HG02623 (cell line): ENCODE results near the gene GPR63.
A peak's percentile ranks its signal among the peaks of the same experiment; 100 is the strongest.

Source experiments
- ATAC-seq: cut with Tn5 transposase; IDR thresholded peaks from one replicate; pipeline ENCODE4 v1.9.1; 2021; ENCODE audit warnings: moderate library complexity; ENCODE audit not compliant: unreplicated experiment

Gene GPR63, protein sequence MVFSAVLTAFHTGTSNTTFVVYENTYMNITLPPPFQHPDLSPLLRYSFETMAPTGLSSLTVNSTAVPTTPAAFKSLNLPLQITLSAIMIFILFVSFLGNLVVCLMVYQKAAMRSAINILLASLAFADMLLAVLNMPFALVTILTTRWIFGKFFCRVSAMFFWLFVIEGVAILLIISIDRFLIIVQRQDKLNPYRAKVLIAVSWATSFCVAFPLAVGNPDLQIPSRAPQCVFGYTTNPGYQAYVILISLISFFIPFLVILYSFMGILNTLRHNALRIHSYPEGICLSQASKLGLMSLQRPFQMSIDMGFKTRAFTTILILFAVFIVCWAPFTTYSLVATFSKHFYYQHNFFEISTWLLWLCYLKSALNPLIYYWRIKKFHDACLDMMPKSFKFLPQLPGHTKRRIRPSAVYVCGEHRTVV

DNA sequence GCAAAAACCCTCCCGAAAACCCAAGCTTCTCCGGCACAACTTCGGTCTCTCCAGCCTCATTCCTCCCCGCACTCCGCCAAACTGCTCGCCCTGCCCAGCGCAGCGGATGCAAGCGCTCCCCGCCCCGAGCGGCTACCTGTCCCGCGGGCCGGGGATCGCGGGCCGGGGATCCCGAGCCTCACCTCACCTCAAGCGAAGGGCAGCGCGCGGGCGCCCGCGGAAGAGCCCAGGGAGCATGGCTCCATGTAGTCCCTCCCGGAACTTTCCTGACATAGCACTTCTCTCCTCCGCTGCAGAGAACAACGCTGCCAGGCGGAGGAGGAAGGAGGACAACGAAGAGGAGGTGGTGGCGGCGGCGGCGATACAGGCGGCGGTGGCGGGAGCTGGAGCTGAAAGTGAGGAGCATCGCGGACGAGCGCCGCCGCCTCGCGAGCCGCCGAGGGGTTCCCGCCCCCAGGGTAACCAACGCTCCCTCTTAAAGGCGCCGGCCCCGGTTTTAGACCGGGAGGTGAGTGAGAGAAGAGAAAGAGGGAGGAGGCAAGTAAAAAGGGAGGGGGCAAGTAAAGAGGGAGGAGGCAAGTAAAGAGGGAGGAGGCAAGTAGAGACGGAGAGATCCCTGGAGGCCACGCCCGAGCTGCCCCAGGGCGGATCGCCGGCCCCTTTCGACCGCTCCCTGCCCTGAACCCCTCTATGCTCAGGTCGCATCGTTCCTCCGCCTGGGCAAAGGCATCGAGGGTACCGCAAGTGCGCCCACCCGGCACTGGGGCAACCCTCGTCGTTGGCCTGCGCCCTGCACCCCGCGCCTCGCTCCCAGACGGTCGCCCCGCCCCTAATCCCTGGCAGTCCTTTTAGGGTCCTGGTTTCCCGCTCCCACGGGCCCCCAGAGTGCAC, at the start of gene GPR63:
Gene GPR63, minus strand, starts transcription at position 397 of the 891 bp plus-strand sequence. CDS start 37,746 bp downstream, outside the sequence.
- peak; percentile 92 for ATAC-seq

DNA sequence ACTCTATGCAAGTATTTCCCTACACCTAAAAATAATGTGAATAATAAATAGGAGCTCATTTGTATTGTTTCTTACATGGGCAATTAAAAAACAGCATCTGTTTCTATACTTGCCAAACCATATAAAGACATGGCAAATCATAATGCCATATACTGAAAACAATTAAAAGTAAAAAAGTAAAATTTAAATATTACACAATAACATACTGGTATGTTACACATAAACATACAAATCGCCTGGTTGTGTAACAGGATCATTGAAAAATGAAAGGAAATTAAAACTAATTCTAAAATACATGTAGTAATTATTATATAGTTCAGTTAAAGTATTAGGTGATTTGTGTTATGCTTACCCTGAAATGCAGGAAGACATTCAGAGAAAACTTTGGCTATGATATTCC, 49.2 kb upstream of the GPR63 start:
- no peak for ATAC-seq

DNA sequence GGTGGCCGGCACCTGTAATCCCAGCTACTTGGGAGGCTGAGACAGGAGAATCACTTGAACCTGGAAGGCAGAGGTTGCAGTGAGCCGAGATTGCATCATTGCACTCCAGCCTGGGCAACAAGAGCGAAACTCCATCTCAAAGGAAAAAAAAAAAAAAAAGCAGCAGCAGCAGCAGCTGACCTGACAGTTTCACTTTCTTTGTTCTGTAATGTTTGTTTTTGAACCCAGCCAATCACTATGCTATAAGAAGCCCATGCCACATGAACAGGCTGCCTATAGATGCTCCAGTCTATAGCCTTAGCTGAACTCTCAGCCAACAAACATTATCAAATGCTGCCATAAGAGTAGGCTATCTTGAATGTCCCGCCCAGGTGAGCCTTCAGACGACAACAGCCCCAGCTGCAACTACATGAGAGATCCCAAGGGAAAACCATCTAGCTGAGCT, 47.9 kb upstream of the GPR63 start:
- peak; percentile 90 for ATAC-seq

DNA sequence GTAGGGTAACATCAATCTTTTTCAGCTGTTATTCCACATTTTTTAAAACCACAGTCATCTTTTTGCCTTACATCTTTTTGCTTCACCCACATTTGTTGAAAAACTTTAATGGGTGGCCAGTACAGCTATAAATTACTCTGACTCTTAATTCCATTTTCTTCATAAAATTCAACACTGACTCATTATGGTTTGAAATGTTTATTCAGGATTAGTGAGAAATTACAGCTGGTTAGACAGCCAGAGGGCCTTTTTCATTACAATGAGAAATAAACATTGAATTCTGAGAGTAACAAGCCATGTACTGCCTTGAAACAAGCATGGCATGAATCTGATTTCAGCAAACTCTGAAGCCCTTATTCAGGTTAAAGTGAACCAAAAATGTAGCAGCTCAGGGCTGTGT, 40.9 kb upstream of the GPR63 start:
- no peak for ATAC-seq

DNA sequence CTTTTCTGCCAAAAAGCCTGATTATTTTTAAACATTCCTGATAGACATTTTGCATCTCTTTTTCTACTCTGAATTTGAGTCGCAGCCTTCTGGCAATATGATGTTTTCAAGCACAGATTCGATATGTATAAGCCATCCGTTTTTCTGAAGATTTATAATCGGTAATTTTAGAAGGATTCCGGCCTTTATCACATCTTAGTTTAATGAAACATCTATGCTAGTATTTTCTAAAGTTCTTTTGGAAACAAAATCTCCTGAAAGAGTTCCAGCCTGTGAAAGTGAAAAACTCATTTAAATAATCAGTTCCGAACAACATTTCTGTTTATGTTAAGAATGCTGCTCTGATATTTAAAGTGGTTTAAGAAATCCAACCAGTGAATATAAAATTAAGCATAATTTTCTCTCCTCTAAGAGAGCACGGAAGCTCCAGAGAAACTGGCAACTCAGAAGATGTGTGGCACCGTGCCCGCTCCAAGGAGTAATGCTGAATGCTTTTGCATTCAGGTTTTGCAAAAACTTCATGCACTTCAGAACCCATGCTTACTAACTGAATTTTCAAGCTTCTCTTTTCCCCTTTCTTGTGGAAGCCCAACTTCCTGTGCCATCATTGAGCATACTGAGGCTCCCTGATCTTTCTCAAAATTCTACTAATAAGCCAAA, 39.7 kb upstream of the GPR63 start:
- no peak for ATAC-seq

DNA sequence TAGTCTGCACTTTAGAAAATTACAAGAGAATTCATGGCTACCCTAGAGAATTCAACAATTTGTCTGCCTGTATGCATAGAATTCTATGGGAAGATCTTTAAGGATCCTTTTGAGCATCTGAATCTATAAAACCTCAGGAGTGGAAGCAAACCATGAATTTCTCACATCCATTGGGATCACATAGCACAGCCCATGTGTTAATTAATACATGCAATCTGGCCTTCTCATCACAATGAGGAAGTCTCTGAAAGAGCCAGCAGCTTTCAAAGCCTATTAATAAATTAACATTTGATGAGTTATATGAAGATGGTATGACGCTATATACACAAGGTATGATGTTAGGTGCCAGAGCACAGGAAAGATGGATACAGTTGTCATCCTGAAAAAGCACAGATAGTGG, 35.7 kb upstream of the GPR63 start:
- no peak for ATAC-seq

DNA sequence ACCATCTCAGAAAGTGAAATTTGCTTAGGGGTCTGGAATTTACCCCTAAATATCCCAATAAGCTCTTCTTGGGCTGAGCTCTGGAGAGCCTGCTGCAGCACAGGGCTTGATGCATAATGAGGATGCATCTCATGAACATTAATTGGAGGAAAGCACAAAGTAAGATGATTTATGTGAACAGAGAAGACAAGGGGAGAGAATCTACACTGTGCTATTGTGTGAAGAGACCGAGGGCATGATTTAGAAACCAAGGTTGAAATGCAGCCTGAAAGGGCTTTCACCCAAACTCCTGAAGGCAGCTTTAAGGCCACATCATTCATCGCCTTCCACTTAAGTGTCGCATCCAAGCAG, 27.8 kb upstream of the GPR63 start:
- ATAC-seq, result no peak

DNA sequence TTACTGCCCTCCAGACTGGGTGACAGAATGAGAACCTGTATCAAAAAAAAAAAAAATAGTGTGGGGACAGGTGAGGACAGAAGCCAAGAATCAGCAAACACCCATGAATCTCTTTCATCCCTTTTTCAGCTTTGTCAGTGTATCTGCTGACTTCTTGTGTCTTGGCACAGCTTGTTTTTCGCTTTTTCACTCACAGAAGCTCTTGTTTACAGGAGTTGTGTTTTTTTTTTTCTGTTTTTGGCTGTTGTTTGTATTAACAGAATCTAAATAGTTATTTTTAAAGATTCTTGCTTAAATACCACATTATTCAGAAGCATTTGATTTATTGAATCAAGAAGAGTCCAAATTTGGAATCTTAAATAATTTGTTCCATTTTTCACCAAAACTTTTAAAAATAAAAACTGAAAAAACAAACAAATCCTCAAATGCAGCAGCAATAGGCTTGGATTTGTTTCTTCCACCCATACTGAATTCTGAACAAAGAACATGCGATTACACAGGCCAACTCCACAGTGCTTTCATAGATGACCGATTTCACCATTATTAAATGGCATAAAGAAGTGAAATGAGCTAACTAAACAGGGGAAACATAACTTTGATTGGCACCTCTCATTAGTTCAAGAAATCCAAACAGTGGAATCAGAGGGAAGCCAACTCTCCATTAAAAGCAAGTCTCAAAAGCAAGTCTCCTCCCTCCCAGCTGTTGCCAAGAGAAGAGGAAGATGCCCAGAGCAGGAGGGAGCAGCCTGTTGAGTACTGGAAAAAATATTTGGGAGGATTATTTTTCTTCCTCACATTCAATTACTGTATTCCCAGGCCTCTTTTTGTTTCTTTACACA, 27.2 kb upstream of the GPR63 start:
- ATAC-seq, result no peak

DNA sequence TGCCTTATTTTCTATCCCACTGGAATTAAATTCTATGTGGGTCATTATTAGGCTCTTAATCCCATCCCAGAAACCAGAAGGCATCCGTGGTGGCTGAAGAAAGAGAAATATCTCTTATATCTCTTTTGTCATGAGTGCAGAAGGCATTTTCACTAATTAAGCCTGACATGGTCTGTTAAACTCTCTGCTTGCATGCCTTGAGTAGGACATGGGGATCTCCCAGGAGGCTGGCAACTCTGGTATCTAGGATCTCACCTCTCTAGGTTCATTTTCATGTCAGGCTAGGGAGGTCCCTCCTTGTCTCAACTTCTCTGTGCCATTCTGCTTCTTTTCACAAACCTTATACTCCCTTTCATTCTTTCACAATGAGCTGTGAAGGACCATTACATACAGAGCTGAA, 25.3 kb upstream of the GPR63 start:
- ATAC-seq, result no peak

DNA sequence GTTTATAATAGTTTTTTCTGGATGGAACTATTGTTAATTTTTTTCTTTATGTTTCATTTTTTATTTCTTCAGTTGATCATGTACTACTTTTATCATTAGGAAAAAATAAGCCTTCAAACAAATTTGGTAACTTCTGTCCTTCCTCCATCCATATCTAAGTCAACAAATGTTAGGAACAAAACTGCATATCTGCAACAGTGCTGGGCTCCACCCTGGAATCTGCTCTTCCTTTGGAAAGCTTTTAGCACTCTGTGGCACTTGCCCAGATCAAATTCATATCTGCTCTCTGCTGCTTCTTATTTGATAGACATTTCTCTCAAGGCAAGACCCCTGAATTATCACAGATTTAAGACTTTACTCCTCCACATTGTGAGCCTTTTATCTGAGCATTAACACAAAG, 24.3 kb upstream of the GPR63 start:
- ATAC-seq, result no peak

DNA sequence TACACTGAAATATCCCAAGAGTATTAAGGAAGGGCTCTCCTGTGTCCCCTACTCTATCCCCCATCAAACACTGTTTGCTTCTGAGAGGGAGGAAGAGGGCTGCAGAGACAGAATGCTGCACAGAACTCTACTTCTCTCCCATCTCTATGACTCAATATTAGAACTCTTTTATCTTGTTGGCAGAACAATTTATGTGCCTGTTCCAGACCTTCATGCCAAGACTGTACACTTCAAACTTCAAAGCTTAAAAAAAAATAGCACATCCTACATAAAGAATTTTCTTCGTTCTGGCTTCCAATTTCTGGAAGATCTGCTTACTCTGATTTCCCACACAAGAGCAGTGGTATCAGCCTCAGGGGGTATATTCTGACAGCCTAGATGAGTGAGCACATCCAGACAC, 19.6 kb upstream of the GPR63 start:
- ATAC-seq, result no peak

DNA sequence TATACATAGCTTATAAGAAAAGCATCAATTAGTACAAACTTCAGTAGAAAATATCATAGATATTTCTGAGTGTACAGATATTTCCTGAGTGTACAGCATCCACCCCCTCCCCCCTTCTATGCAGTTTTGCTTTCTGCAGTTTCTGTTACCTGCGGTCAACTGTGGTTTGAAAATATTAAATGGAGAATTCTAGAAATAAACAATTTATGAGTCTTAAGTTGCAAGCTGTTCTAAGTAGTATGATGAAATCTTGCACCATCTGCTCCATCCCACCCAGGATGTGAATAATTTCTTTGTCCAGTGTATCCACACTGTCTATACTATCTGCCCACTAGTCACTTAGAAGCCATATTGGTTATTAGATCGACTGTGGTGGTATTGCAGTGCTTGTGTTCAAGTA, 15.8 kb upstream of the GPR63 start:
- ATAC-seq, result no peak

DNA sequence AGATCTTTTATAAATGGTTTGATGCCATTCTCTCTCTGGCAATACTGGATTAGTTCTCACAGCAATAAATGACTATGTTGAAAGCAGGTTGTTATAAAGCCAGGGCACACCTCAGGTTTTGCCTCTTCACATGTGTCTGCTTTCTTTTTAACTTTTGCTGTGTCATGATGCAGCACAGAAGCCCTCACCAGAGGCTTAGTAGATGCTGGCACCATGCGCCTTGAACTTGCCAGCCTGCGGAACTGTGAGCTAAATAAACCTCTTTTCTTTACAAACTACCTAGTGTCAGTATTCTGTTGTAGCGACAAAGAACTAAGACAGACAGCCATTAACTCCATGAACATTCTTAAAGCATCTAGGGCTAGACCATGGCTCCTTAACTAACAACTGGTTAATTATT, 15.3 kb upstream of the GPR63 start:
- ATAC-seq, result no peak

DNA sequence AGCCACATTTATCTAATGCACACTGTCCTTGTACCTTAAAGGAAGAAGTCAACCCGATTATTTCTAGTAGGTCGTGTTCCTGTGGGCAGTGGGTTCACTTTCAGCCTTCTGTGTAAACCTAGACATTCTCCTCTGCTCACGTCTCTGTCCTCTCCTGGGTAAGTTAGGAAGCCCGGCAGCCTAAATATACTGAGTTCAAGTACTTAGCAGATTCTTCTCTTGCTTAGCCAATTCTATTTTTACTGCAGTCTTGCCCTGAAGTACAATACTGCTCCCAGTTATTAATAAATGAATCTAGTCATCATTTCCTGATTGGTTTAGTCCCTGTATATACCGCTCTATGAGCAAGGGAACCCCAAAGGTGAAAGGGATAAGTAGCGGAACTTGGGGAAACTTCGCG, 14.6 kb upstream of the GPR63 start:
- no peak for ATAC-seq

DNA sequence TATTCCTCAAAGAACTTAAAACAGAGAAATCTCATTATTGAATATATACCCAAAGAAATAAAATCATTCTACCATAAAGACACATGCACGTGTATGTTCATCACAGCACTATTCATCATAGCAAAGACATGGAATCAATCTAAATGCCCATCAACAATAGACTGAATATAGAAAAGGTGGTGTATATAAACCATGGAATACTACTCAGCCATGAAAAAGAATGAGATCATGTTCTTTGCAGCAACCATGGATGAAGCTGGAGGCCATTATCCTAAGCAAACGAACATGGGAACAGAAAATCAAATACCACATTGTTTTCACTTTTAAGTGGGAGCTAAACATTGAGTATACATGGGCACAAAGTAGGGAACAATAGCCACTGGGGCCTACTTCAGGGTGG, 12.3 kb upstream of the GPR63 start:
- ATAC-seq, result no peak

DNA sequence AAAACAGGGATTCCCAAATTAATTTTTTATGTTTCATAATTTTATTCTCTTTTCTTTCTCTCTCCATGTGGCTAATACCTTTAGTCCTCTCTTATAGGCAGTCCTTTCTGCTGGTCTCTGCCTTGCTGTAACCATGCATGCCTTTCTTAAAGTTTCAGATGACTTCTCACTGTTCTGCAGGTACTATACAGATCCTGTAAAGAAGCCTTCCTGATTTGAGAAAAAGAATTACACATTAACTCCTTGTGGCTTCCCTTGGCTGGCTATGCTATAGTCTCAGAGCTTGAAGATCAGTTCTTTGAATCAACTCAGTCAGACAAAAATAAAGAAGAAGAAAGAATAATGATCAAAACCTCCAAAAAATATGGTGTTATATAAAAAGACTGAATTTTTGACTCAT, 7.3 kb upstream of the GPR63 start:
- peak; percentile 69 for ATAC-seq

DNA sequence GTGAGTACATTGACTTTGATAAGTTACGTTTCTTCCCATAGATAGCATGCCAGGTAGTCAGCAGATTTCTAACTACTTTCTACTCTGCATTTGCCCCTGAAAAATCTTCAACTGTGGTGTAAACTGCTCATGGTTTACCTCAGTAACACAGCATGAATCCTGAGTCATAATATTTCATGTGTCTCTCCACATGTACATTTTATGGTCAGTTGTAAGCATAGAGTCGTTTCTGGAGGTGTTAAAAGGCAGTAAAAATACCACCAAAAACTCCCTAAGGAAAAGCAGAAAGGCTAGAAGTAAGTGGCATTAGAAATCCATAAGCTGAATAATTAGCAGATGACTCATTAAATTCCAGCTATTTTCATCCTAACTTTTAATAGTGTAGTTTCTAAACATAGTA, 4.1 kb upstream of the GPR63 start:
- no peak for ATAC-seq

DNA sequence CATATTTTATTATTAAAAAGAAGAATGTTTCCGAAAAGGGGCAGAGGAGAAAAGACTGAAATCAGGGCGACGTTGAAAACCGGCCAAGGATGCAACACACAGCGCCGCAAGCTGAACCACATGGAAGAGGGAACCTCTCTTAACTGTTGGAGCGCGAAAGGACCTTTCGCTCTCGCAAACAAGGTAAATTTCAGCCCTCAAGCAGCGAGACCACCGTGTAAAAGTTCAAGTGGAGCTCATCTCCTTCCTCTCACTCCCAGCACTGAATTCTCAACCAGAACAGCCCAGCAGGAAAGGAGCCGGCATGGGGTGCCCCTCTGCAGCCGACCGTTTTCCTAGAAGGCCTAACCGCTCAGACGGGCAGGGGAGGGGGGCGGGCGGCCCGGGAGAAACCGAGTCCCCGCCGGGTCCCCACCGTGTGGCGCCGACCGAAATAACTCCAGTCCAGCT, 621 bp downstream of the GPR63 start:
- ATAC-seq, result peak; percentile 11

DNA sequence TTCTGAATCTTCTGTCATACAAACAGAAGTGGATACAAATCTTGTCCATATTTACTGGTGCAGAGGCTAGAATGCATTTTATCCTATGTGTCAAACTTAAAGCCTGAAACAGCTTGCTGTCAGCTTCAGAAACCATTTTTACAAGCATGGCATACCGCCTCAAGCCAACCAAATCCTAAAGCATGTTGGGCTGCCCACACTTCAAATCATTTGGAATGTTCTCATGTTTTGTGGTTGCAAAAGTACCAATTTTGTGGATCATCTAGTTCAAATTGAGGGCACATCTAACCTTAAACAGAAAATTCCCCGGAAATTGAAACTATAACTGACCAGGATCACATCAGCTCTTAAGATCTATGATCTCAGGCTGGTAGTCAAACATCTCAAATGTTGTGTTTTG, 3.2 kb downstream of the GPR63 start:
- ATAC-seq, result no peak

DNA sequence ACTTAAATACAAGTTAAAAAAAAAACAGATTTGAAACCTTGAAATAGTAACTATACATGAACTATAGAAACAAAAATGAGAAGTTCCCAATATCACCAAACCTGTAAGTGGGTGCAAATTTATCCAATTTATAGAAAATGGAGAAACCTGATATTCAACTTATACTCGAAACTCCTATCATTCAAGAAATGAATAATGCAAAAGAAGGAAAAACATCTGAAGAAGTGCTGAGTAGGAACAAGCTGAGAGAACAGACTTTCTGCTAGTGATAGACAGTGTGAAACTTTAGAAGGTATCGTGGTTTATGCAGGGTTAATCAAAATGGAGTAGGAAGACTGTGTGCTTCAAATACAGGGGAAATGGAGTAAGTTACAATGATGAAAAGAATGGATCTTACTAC, 4.5 kb downstream of the GPR63 start:
- ATAC-seq, result no peak

DNA sequence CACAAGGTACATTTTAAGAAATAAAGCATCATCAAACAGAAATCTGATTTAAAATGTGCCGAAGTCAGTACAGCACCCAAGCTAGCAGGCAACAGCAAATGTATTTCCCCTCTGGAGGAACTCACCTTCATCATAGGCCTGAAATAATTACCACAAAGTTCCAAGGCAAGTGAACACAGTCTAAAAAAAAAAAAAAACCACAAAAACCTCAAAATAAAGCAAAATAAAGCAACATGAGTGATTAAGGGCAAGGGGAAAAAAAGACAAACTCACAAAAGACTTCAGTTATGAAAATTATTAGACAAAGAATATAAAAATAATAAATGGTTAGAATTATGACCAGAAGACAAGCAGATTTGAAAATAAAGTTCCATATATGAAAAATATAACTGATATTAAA, 10.4 kb downstream of the GPR63 start:
- ATAC-seq, result no peak
